CD4-positive, alpha-beta memory T cell (primary cell): ENCODE measurements around the gene CCNDBP1. TPM values are rescaled to one million over a fixed set of nuclear protein-coding genes. Genes with fewer than 3 reads are reported as not detected.

ENCODE experiments used
- CTCF ChIA-PET: fragments of 350-600 bp; sonication (Branson Sonifier 250); formaldehyde crosslinking; loops from one replicate; lab custom pipeline; 2021; ENCODE audit warnings: inconsistent platforms; ENCODE audit not compliant: partially characterized antibody; lab: Charles Lee
- POLR2A ChIA-PET: fragments of 350-600 bp; sonication (Branson Sonifier 250); formaldehyde crosslinking; loops from one replicate; lab custom pipeline; 2021; ENCODE audit not compliant: partially characterized antibody; lab: Charles Lee
- DNase-seq, 5 donors: peaks; one replicate each; pipeline versions ENCODE4 v3.0.0 to v3.0.0-alpha.2; 2020 to 2022; ENCODE audit warnings: mixed read lengths in 1 of 5
- H3K27ac ChIP-seq: one replicate; pipeline ENCODE4 v1.7.0; 2013; ENCODE audit warnings: low read depth, low read length
- H3K27me3 ChIP-seq: 2 replicates; pipeline ENCODE4 v1.7.0; 2013; ENCODE audit warnings: mild to moderate bottlenecking, low read length, moderate library complexity; ENCODE audit not compliant: insufficient read depth
- H3K36me3 ChIP-seq: 2 replicates; pipeline ENCODE4 v1.7.0; 2013; ENCODE audit warnings: mild to moderate bottlenecking, low read length, moderate library complexity; ENCODE audit not compliant: insufficient read depth
- H3K4me1 ChIP-seq: 2 replicates; pipeline ENCODE4 v1.7.0; 2013; ENCODE audit warnings: mild to moderate bottlenecking, low read length, moderate library complexity; ENCODE audit not compliant: insufficient read depth
- H3K4me3 ChIP-seq, 2 donors: one replicate each; pipeline ENCODE4 v1.7.0; 2013; ENCODE audit warnings: low read length in 2 of 2, mild to moderate bottlenecking in 1 of 2
- H3K9me3 ChIP-seq, 2 donors: one replicate each; pipeline ENCODE4 v1.7.0; 2013; ENCODE audit warnings: low read length in 2 of 2, control low read depth in 1 of 2; ENCODE audit not compliant: control insufficient read depth in 1 of 2
- H3K27ac Mint-ChIP-seq, 7 donors: one replicate each; pipeline ENCODE4 v1.8.0; 2020 to 2021; ENCODE audit warnings: mixed read lengths in 7 of 7, mild to moderate bottlenecking in 6 of 7, inconsistent platforms in 3 of 7, moderate library complexity in 3 of 7
- H3K27me3 Mint-ChIP-seq, 2 donors: one replicate each; pipeline ENCODE4 v1.8.0; 2020 to 2021; ENCODE audit warnings: mixed read lengths in 2 of 2
- H3K36me3 Mint-ChIP-seq, 2 donors: one replicate each; pipeline ENCODE4 v1.8.0; 2020 to 2021; ENCODE audit warnings: mixed read lengths in 2 of 2, inconsistent platforms in 1 of 2, mild to moderate bottlenecking in 1 of 2
- H3K4me1 Mint-ChIP-seq, 4 donors: one replicate each; pipeline ENCODE4 v1.8.0; 2020 to 2021; ENCODE audit warnings: mixed read lengths in 4 of 4, mild to moderate bottlenecking in 1 of 4
- H3K4me3 Mint-ChIP-seq, 8 donors: one replicate each; pipeline ENCODE4 v1.8.0; 2020 to 2021; ENCODE audit warnings: mixed read lengths in 8 of 8, mild to moderate bottlenecking in 7 of 8, moderate library complexity in 6 of 8, inconsistent platforms in 3 of 8
- H3K9me3 Mint-ChIP-seq, 8 donors: one replicate each; pipeline ENCODE4 v1.8.0; 2020 to 2021; ENCODE audit warnings: mixed read lengths in 8 of 8, mild to moderate bottlenecking in 5 of 8, inconsistent platforms in 3 of 8, moderate library complexity in 1 of 8
- intact Hi-C: fragments of 100-400 bp; cut with micrococcal nuclease; formaldehyde crosslinking; loops from one replicate; pipeline ENCODE4 v1.15.1; 2023
- polyA plus RNA-seq, 2 donors: library from polyadenylated mRNA; unstranded; fragments of 300-500 nt; fragmentation: Illumina TruSeq; gene quantifications; one replicate each; pipeline ENCODE4 v1.2.3, GENCODE V29; 2021
- total RNA-seq, 2 experiments: library from RNA; stranded (reverse); gene quantifications; one replicate each; pipeline ENCODE4 v1.2.3, GENCODE V29; 2021

The CCNDBP1 gene
- total and polyA plus RNA-seq, 4 experiments from 2014 or later: 127 to 262 (median 156) TPM

DNA sequence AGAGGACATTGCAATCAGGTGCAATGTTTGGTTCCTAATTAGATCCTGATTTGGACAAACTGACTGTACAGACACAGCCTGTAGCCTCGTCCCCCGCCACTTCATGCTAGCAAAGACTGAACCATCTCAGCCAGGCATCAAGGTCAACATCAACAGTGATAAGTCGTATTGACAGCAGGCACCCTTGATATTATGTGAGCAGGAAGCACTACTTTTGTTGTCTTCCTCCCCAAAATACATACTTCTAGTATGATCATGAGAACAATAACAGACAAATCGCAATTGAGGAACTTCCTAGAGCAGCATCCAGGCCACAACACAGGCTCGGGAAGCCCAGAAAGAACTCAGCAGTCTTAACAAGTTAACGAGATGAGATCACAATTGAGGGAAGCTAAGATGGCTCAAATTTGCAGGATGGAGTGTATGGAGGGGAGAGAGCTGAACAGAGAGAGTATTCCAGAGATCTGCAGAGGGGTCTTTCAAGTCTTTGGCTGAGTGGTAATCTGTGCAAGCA, 61.1 kb downstream of the CCNDBP1 start:
- ChIA-PET CTCF (interaction anchor here (1.2 kb wide), 1 partner anchor 18 kb away, joined by 3 read pairs; no protein-coding TSS in a partner anchor), POLR2A (no interaction called here)
- Histone ChIP-seq H3K4me1 (no peaks in the 10 kb centered on the region), H3K4me3 (no peak overlapping the region), H3K9me3 (no peaks in the 10 kb centered on the region), H3K36me3 (no peaks in the 10 kb centered on the region), H3K27ac (no peak overlapping the region), H3K27me3 (no peaks in the 10 kb centered on the region)
- Mint-ChIP-seq H3K4me1 (peaks cover 0 to 2% (median 0%) of the 10 kb centered on the region in 4 donors), H3K27me3 (peaks cover 3 to 4% of the 10 kb centered on the region in 2 donors), H3K36me3 (no peaks in the 10 kb centered on the region), H3K9me3 (peaks cover 0 to 2% (median 0%) of the 10 kb centered on the region in 8 donors), H3K27ac (no peak overlapping the region), H3K4me3 (no peak overlapping the region)
- intact Hi-C loops: no loop called here
- DNase-seq: no peak

Other genes with a start within 250 kb of the CCNDBP1 start
- 10 to 100 TPM; 48.5 to 50.6 TPM for gene UBR1, start 79.4 kb upstream of the CCNDBP1 start, total RNA-seq
- 10 to 100 TPM; 12.9 to 19.0 TPM for gene UBR1, start 79.4 kb upstream of the CCNDBP1 start, polyA plus RNA-seq
- 10 to 100 TPM; 14.3 to 17.4 TPM for gene TMEM62, start 51.8 kb upstream of the CCNDBP1 start, total RNA-seq
- gene TMEM62, start 51.8 kb upstream of the CCNDBP1 start, polyA plus RNA-seq: 10 to 100 TPM in 1 of 2 donors, 1 to 10 TPM in 1; 3.2 to 10.0 TPM
- not detected for gene EPB42, start 35.6 kb downstream of the CCNDBP1 start, total RNA-seq
- gene EPB42, start 35.6 kb downstream of the CCNDBP1 start, polyA plus RNA-seq: not detected
- gene TGM5, start 81.5 kb downstream of the CCNDBP1 start, total RNA-seq: not detected
- gene TGM5, start 81.5 kb downstream of the CCNDBP1 start, polyA plus RNA-seq: not detected
- not detected for gene TGM7, start 116.9 kb downstream of the CCNDBP1 start, total RNA-seq
- gene TGM7, start 116.9 kb downstream of the CCNDBP1 start, polyA plus RNA-seq: not detected
- 10 to 100 TPM; 17.0 to 17.8 TPM for gene LCMT2, start 145.2 kb downstream of the CCNDBP1 start, total RNA-seq
- 1 to 10 TPM; 3.3 to 5.6 TPM for gene LCMT2, start 145.2 kb downstream of the CCNDBP1 start, polyA plus RNA-seq
- gene ZSCAN29, start 185.6 kb downstream of the CCNDBP1 start, total RNA-seq: 10 to 100 TPM; 34.8 to 36.4 TPM
- gene ZSCAN29, start 185.6 kb downstream of the CCNDBP1 start, polyA plus RNA-seq: 1 to 10 TPM; 1.4 to 7.6 TPM
- gene TUBGCP4, start 185.7 kb downstream of the CCNDBP1 start, total RNA-seq: 10 to 100 TPM; 23.6 to 23.9 TPM
- gene TUBGCP4, start 185.7 kb downstream of the CCNDBP1 start, polyA plus RNA-seq: 10 to 100 TPM; 10.2 to 12.1 TPM